H9 (cell line): Measurements from ENCODE around the gene SIRPD. TPM values are rescaled to one million over a fixed set of nuclear protein-coding genes. Genes with fewer than 3 reads are reported as not detected.

Experiments used
- DNase-seq: peaks from one replicate; pipeline ENCODE4 v3.0.0-alpha.2; 2017
- H2AFZ ChIP-seq: one replicate; pipeline ENCODE4 v1.6.1; 2013; ENCODE audit warnings: mild to moderate bottlenecking, low read length, control low read depth, moderate library complexity
- H2AK5ac ChIP-seq: 2 replicates; pipeline ENCODE4 v1.6.1; 2013; ENCODE audit warnings: low read length, control low read depth, mixed read lengths; ENCODE audit not compliant: insufficient read length
- H2BK120ac ChIP-seq: one replicate; pipeline ENCODE4 v1.6.1; 2013; ENCODE audit warnings: low read depth, mild to moderate bottlenecking, low read length, control low read depth, inconsistent platforms; ENCODE audit not compliant: poor library complexity, severe bottlenecking
- H2BK12ac ChIP-seq: 2 replicates; pipeline ENCODE4 v1.6.1; 2013; ENCODE audit warnings: low read length, control low read depth, mixed read lengths, low read depth; ENCODE audit not compliant: insufficient read length
- H2BK15ac ChIP-seq: 2 replicates; pipeline ENCODE4 v1.6.1; 2013; ENCODE audit warnings: low read depth, low read length, control low read depth
- H2BK20ac ChIP-seq: one replicate; pipeline ENCODE4 v1.6.1; 2013; ENCODE audit warnings: low read depth, mild to moderate bottlenecking, low read length, control low read depth, inconsistent platforms; ENCODE audit not compliant: poor library complexity, severe bottlenecking
- H2BK5ac ChIP-seq: 2 replicates; pipeline ENCODE4 v1.6.1; 2013; ENCODE audit warnings: low read length, control low read depth, mixed read lengths; ENCODE audit not compliant: insufficient read length
- H3K14ac ChIP-seq: 2 replicates; pipeline ENCODE4 v1.6.1; 2013; ENCODE audit warnings: low read length, control low read depth; ENCODE audit not compliant: insufficient read depth
- H3K18ac ChIP-seq: 2 replicates; pipeline ENCODE4 v1.6.1; 2013; ENCODE audit warnings: low read depth, mild to moderate bottlenecking, mixed read lengths, low read length, control low read depth; ENCODE audit not compliant: insufficient read length
- H3K23ac ChIP-seq: 2 replicates; pipeline ENCODE4 v1.6.1; 2013; ENCODE audit warnings: low read length, control low read depth, mixed read lengths, low read depth; ENCODE audit not compliant: insufficient read length
- H3K23me2 ChIP-seq: 2 replicates; pipeline ENCODE4 v1.6.1; 2013; ENCODE audit warnings: low read depth, mild to moderate bottlenecking, mixed read lengths, low read length, control low read depth; ENCODE audit not compliant: insufficient read length, poor library complexity, severe bottlenecking
- H3K27ac ChIP-seq: 2 replicates; pipeline ENCODE4 v1.5.1; 2013; ENCODE audit warnings: low read length, control low read depth, mixed read lengths, low read depth; ENCODE audit not compliant: insufficient read length
- H3K27me3 ChIP-seq: 2 replicates; pipeline ENCODE4 v1.6.1; 2013; ENCODE audit warnings: low read length, control low read depth, inconsistent platforms; ENCODE audit not compliant: insufficient read depth
- H3K4ac ChIP-seq: 2 replicates; pipeline ENCODE4 v1.6.1; 2013; ENCODE audit warnings: low read depth, mild to moderate bottlenecking, control low read depth, inconsistent platforms, low read length, moderate library complexity
- H3K4me1 ChIP-seq: 2 replicates; pipeline ENCODE4 v1.6.1; 2013; ENCODE audit warnings: low read length, control low read depth, inconsistent platforms; ENCODE audit not compliant: insufficient read depth
- H3K4me2 ChIP-seq: 2 replicates; pipeline ENCODE4 v1.6.1; 2013; ENCODE audit warnings: low read length, control low read depth, mixed read lengths; ENCODE audit not compliant: insufficient read length, insufficient read depth
- H3K56ac ChIP-seq: 2 replicates; pipeline ENCODE4 v1.6.1; 2013; ENCODE audit warnings: low read depth, mild to moderate bottlenecking, mixed read lengths, low read length, control low read depth; ENCODE audit not compliant: insufficient read length
- H3K79me1 ChIP-seq: 2 replicates; pipeline ENCODE4 v1.6.1; 2013; ENCODE audit warnings: low read depth, mild to moderate bottlenecking, moderate library complexity, low read length, control low read depth, inconsistent platforms; ENCODE audit not compliant: insufficient read depth, poor library complexity, severe bottlenecking
- H3K79me2 ChIP-seq: 2 replicates; pipeline ENCODE4 v1.6.1; 2013; ENCODE audit warnings: low read length, control low read depth, inconsistent platforms; ENCODE audit not compliant: insufficient read depth
- H3K9ac ChIP-seq: 2 replicates; pipeline ENCODE4 v1.6.1; 2013; ENCODE audit warnings: low read length, control low read depth, mixed read lengths; ENCODE audit not compliant: insufficient read length; ENCODE audit errors: extremely low read depth
- H3K9me3 ChIP-seq: one replicate; pipeline ENCODE4 v1.6.1; 2013; ENCODE audit warnings: low read depth, low read length, inconsistent platforms; ENCODE audit not compliant: control insufficient read depth
- H3T11ph ChIP-seq: one replicate; pipeline ENCODE4 v1.6.1; 2013; ENCODE audit warnings: mild to moderate bottlenecking, low read length, control low read depth, inconsistent platforms
- H4K20me1 ChIP-seq: one replicate; pipeline ENCODE4 v1.6.1; 2013; ENCODE audit not compliant: control insufficient read depth, insufficient read length, insufficient read depth
- H4K5ac ChIP-seq: 2 replicates; pipeline ENCODE4 v1.6.1; 2013; ENCODE audit warnings: low read depth, mild to moderate bottlenecking, mixed read lengths, low read length, control low read depth; ENCODE audit not compliant: insufficient read length
- H4K8ac ChIP-seq: replicated peaks from 2 replicates; pipeline ENCODE4 v1.6.1; 2013; ENCODE audit warnings: low read length, control low read depth, mixed read lengths, low read depth; ENCODE audit not compliant: insufficient read length
- H4K91ac ChIP-seq: 2 replicates; pipeline ENCODE4 v1.6.1; 2013; ENCODE audit warnings: low read depth, mild to moderate bottlenecking, moderate library complexity, mixed read lengths, low read length, control low read depth; ENCODE audit not compliant: insufficient read length
- H3K27ac Mint-ChIP-seq, 3 experiments: 2 replicates in 2 of 3; 3 replicates in 1 of 3; pipeline ENCODE4 v1.8.0; 2020 to 2021; ENCODE audit warnings: mixed read lengths in 3 of 3, mild to moderate bottlenecking in 1 of 3, moderate library complexity in 1 of 3
- H3K27me3 Mint-ChIP-seq: 2 replicates; pipeline ENCODE4 v1.8.0; 2021; ENCODE audit warnings: low read depth, mild to moderate bottlenecking, moderate library complexity, mixed read lengths
- H3K36me3 Mint-ChIP-seq, 3 experiments: 2 replicates in 2 of 3; 3 replicates in 1 of 3; pipeline ENCODE4 v1.8.0; 2020 to 2021; ENCODE audit warnings: low read depth in 3 of 3, mixed read lengths in 3 of 3; ENCODE audit not compliant: insufficient read depth in 1 of 3
- H3K4me1 Mint-ChIP-seq, 2 experiments: 2 replicates each; pipeline ENCODE4 v1.8.0; 2020; ENCODE audit warnings: mixed read lengths in 2 of 2
- H3K4me3 Mint-ChIP-seq, 2 experiments: 2 replicates in 1 of 2; 3 replicates in 1 of 2; pipeline ENCODE4 v1.8.0; 2020 to 2021; ENCODE audit warnings: mild to moderate bottlenecking in 2 of 2, mixed read lengths in 2 of 2, moderate library complexity in 1 of 2
- H3K9me3 Mint-ChIP-seq, 2 experiments: 2 replicates in 1 of 2; 3 replicates in 1 of 2; pipeline ENCODE4 v1.8.0; 2020; ENCODE audit warnings: mild to moderate bottlenecking in 2 of 2, mixed read lengths in 2 of 2, moderate library complexity in 1 of 2
- CTCF ChIP-seq: fragments of 200-600 bp; sonication (generic); conservative IDR thresholded peaks from 3 replicates; pipeline ENCODE4 v1.8.0; 2021; ENCODE audit warnings: antibody characterized with exemption, mild to moderate bottlenecking
- WGBS: extraction: QIAGEN DNeasy Blood & Tissue Kit; methylation state at CpG from one replicate; pipeline ENCODE4 v1.1.7; 2013; ENCODE audit warnings: missing lambda C conversion rate, low lambda C conversion rate, mixed read lengths; ENCODE audit not compliant: insufficient read length; ENCODE audit errors: extremely low coverage; 5-methylcytosine and 5-hydroxymethylcytosine counted together
- total RNA-seq: library from RNA; stranded (reverse); gene quantifications from 2 replicates; pipeline ENCODE4 v1.2.1, GENCODE V29; 2021

Gene SIRPD
- total RNA-seq, 1 experiment from 2014 or later = not detected

- Mint-ChIP-seq H3K27me3 (peaks cover 11% of the 10 kb centered on the region), H3K9me3 (no peaks in the 10 kb centered on the region), H3K27ac (no peak overlapping the region), H3K4me3 (no peak overlapping the region), H3K4me1 (peaks cover 0 to 6% of the 10 kb centered on the region in 2 experiments; a peak in 1 of 4 replicates), H3K36me3 (no peaks in the 10 kb centered on the region)
- DNase-seq = no peak
- no peak overlapping the region for H4K91ac ChIP-seq
- no peak overlapping the region for H3K56ac ChIP-seq
- H2BK12ac ChIP-seq = no peak overlapping the region
- no peaks in the 10 kb centered on the region for H3K79me1 ChIP-seq
- no peak overlapping the region for H3K4me2 ChIP-seq
- H4K5ac ChIP-seq = no peak overlapping the region
- H3K27ac ChIP-seq = no peak overlapping the region
- H3K18ac ChIP-seq = no peak overlapping the region
- no peak overlapping the region for H2BK120ac ChIP-seq
- H3K14ac ChIP-seq = no peak overlapping the region
- H2BK15ac ChIP-seq = no peak overlapping the region
- no peaks in the 10 kb centered on the region for H4K20me1 ChIP-seq
- no peak for TF ChIP-seq CTCF
- no peak overlapping the region for H3K23ac ChIP-seq
- H3K9me3 ChIP-seq = no peaks in the 10 kb centered on the region
- H3K79me2 ChIP-seq = no peaks in the 10 kb centered on the region
- H3K27me3 ChIP-seq = no peaks in the 10 kb centered on the region
- no peak overlapping the region for H2AFZ ChIP-seq
- no peak overlapping the region for H3K9ac ChIP-seq
- H2BK5ac ChIP-seq = no peak overlapping the region
- H4K8ac ChIP-seq = no peak overlapping the region
- WGBS = no CpG with 5 or more reads among the region's 7 CpGs
- H3K23me2 ChIP-seq = no peaks in the 10 kb centered on the region
- H3K4ac ChIP-seq = no peak overlapping the region
- H2BK20ac ChIP-seq = no peak overlapping the region
- no peak overlapping the region for H3T11ph ChIP-seq
- no peaks in the 10 kb centered on the region; the same call in 1 of the 2 replicates for H3K4me1 ChIP-seq
- no peak overlapping the region for H2AK5ac ChIP-seq
Observed at GRCh38 chr20:1569415-1569881, 11.9 kb upstream of the SIRPD start.
